ENCODE data around the gene MBP. TPM values are rescaled to one million over a fixed set of nuclear protein-coding genes. Genes with fewer than 3 reads are reported as not detected.

MBP gene
- total and polyA plus RNA-seq, 3 experiments from 2014 or later: 59.5 to 196 (median 60.0) TPM

- ChIA-PET POLR2A (interaction anchor here (0.9 kb wide), 1 partner anchor 11 kb away, joined by 4 read pairs; no protein-coding TSS in a partner anchor), CTCF (interaction anchor here (0.7 to 6.5 kb wide), 2 partner anchors 12 kb away, joined by 3 to 56 read pairs; partner anchors contain the start of gene MBP)
- Histone ChIP-seq H3K36me3 (ENCODE audit: insufficient read depth, low read length) (peaks cover 4% of the 10 kb centered on the region), H3K27ac (ENCODE audit: low read depth, low read length) (no peak overlapping the region), H3K4me3 (ENCODE audit: low read length) (no peak overlapping the region), H3K27me3 (ENCODE audit: insufficient read depth, low read length, poor library complexity, severe bottlenecking) (no peaks in the 10 kb centered on the region), H3K9me3 (ENCODE audit: low read length) (no peaks in the 10 kb centered on the region), H3K4me1 (ENCODE audit: insufficient read depth, low read length) (peaks cover 85% of the 10 kb centered on the region)
- no peak for DNase-seq
- Mint-ChIP-seq H3K27ac (peak overlapping the region in 6 of 8 donors; percentile 12 to 96 (median 80)), H3K27me3 (no peaks in the 10 kb centered on the region), H3K4me1 (peaks cover 80 to 92% (median 91%) of the 10 kb centered on the region in 3 donors), H3K36me3 (peaks cover 0 to 65% (median 9%) of the 10 kb centered on the region in 3 donors), H3K4me3 (peak overlapping the region in 2 of 7 donors; percentile 11 to 38), H3K9me3 (no peaks in the 10 kb centered on the region)
Observed at GRCh38 chr18:77119851-77120491, 12.6 kb downstream of the MBP start.

DNA sequence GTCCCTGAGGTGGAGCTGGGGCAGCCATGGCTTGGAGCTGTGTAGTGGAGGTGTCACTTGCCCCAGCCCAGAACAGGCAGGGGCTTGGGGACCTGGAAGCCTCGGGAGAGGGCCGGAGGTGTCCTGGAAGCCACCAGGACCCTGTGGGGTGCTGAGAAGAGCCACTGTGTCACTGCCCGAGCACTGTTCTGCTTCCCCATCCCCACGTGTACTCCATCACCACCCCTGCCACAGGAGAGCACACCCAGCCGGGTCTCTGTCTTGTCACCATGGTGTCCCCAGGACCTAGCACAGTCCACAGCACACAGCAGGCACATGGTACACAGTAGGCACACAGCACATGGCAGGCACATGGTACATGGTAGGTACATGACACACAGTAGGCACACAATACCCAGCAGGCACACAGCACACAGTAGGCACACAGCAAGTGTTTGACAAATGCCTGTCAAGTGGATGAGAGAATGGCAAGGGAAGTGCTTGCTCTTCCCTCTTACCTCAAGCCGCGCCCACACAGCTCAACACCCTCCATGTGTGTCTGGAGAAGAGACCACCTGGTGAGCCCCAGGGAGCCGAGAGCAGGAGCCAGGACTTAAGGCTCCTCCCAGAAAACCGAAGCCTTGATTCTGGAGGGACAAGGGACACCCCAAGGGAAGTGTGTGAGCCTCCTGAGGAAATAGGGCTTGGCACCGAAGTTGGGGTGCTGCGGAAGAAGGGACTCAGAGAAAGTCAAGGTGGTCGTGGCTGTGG is 13.3 kb downstream of the MBP start:
- H3K4me1 ChIP-seq (ENCODE audit: insufficient read depth, low read length): peaks cover 85% of the 10 kb centered on the region

DNA sequence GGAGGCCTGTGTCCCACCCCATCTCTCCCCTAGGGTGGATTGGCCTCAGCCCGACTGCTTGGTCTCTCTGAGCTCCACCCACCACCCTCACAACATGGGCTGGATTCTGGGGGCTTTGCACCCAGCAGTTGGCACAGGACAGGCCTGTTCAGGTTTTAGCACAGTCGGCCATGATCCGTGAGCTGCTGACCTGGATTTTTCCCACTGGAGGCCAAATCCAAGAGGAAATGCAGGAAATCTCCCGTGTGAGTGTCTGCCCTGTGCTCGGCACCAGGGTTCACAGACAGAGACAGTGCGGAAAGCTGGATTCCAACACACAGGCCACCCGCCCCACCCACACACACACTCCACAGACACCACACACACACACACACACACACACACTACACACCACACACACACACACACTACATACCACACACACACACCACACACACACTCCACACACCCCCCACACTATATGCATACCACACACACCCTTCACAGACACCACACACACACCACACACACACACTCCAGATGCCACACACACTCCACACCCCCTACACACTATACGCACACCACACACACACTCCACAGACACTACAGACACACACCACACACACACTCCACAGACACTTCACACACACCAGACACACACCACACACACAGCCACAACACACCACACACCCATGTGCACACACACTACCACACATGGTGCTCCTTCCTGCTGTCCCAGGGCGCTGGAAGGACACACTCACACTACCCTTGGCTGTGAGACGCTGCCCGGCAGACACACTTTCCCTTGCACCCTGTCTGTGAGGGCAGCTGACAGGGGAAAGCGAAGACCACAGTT is 14.1 kb downstream of the MBP start:
- no peaks in the 10 kb centered on the region for H3K27me3 Mint-ChIP-seq
- peaks cover 4% of the 10 kb centered on the region for H3K36me3 ChIP-seq (ENCODE audit: insufficient read depth, low read length)
- H3K27ac ChIP-seq (ENCODE audit: low read depth, low read length): no peak overlapping the region
- H3K4me3 Mint-ChIP-seq: peak overlapping the region in 6 of 7 donors; percentile 2 to 78 (median 36)
- H3K9me3 Mint-ChIP-seq: no peaks in the 10 kb centered on the region
- no peak overlapping the region for H3K4me3 ChIP-seq (ENCODE audit: low read length)
- ChIA-PET CTCF (interaction anchor here (6.5 kb wide), 1 partner anchor 11 kb away, joined by 56 read pairs; no protein-coding TSS in a partner anchor), POLR2A (no interaction called here)
- peaks cover 80 to 92% (median 91%) of the 10 kb centered on the region in 3 donors for H3K4me1 Mint-ChIP-seq
- H3K27ac Mint-ChIP-seq: peak overlapping the region; percentile 67 to 92 (median 86)
- no peak for DNase-seq
- no peaks in the 10 kb centered on the region for H3K27me3 ChIP-seq (ENCODE audit: insufficient read depth, low read length, poor library complexity, severe bottlenecking)
- peaks cover 84% of the 10 kb centered on the region for H3K4me1 ChIP-seq (ENCODE audit: insufficient read depth, low read length)
- H3K9me3 ChIP-seq (ENCODE audit: low read length): no peaks in the 10 kb centered on the region
- peaks cover 0 to 73% (median 9%) of the 10 kb centered on the region in 3 donors for H3K36me3 Mint-ChIP-seq

More for the DNA sequence above, 13.3 kb downstream of the MBP start:
- no peaks in the 10 kb centered on the region for H3K9me3 Mint-ChIP-seq
- no peak for DNase-seq
- H3K9me3 ChIP-seq (ENCODE audit: low read length): no peaks in the 10 kb centered on the region
- H3K4me3 Mint-ChIP-seq: peak overlapping the region in 3 of 7 donors; percentile 38 to 65 (median 45)
- peaks cover 80 to 92% (median 91%) of the 10 kb centered on the region in 3 donors for H3K4me1 Mint-ChIP-seq
- H3K27ac Mint-ChIP-seq: peak overlapping the region; percentile 79 to 91 (median 83)
- peaks cover 0 to 70% (median 9%) of the 10 kb centered on the region in 3 donors for H3K36me3 Mint-ChIP-seq
- H3K27me3 Mint-ChIP-seq: no peaks in the 10 kb centered on the region
- no peak overlapping the region for H3K27ac ChIP-seq (ENCODE audit: low read depth, low read length)
- peaks cover 4% of the 10 kb centered on the region for H3K36me3 ChIP-seq (ENCODE audit: insufficient read depth, low read length)
- ChIA-PET CTCF (interaction anchor here (6.5 kb wide), 1 partner anchor 11 kb away, joined by 56 read pairs; no protein-coding TSS in a partner anchor), POLR2A (no interaction called here)
- no peak overlapping the region for H3K4me3 ChIP-seq (ENCODE audit: low read length)
- H3K27me3 ChIP-seq (ENCODE audit: insufficient read depth, low read length, poor library complexity, severe bottlenecking): no peaks in the 10 kb centered on the region

- Mint-ChIP-seq H3K27me3 (no peaks in the 10 kb centered on the region), H3K4me3 (peak overlapping the region in 3 of 7 donors; percentile 30 to 37 (median 34)), H3K4me1 (peaks cover 77 to 91% (median 90%) of the 10 kb centered on the region in 3 donors), H3K36me3 (peaks cover 0 to 73% (median 14%) of the 10 kb centered on the region in 3 donors), H3K27ac (peak overlapping the region; percentile 50 to 91 (median 87)), H3K9me3 (no peaks in the 10 kb centered on the region)
- H3K9me3 ChIP-seq (ENCODE audit: low read length): no peaks in the 10 kb centered on the region
- POLR2A ChIA-PET: no interaction called here
- no peak overlapping the region for H3K4me3 ChIP-seq (ENCODE audit: low read length)
- no peak overlapping the region for H3K27ac ChIP-seq (ENCODE audit: low read depth, low read length)
- H3K36me3 ChIP-seq (ENCODE audit: insufficient read depth, low read length): no peaks in the 10 kb centered on the region
- peaks cover 67% of the 10 kb centered on the region for H3K4me1 ChIP-seq (ENCODE audit: insufficient read depth, low read length)
- CTCF ChIA-PET: interaction anchor here (1.4 to 1.9 kb wide), 2 partner anchors 11 to 14 kb away, joined by 4 read pairs; no protein-coding TSS in a partner anchor
- no peak for DNase-seq
- H3K27me3 ChIP-seq (ENCODE audit: insufficient read depth, low read length, poor library complexity, severe bottlenecking): no peaks in the 10 kb centered on the region
Observed at GRCh38 chr18:77116201-77117080, 16.1 kb downstream of the MBP start.

DNA sequence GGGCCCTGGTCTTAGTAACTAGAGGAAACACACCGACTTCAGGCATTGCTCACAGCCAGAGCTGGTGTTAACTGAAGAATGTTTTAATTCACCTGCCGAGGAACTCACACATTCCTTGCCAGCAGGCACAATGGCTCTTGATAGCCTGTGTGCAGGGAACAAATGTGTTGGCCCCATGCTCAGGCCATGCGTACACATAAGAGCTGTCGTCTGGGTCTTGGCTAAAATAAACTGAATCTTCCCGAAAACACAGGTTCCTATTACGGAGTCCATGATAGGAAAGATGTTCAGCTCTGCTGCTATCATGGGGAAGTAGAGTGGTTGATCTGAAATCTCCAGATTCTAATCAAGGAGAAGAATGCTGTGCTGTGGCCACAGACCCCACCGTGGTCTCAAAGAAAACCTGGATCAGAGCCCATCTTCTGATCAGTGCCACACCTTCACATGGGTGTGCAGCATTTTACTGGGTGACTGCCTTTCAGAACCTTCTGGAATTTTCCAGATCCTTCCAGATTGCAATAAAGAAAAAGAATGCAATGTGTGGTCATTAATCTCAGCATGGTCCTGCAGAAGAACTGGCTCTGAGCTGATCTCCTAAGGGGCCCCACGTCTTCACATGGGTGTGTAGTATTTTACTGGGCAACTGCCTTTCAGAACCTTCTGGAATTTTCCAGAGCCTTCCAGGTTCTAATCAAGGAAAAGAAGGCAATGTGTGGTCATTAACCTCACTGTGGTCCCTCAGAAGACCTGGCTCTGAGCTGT is 17.2 kb downstream of the MBP start:
- no peaks in the 10 kb centered on the region for H3K9me3 ChIP-seq (ENCODE audit: low read length)
- Mint-ChIP-seq H3K36me3 (peaks cover 0 to 75% (median 11%) of the 10 kb centered on the region in 3 donors), H3K4me1 (peaks cover 74 to 90% (median 89%) of the 10 kb centered on the region in 3 donors), H3K27ac (peak overlapping the region; percentile 78 to 93 (median 88)), H3K27me3 (no peaks in the 10 kb centered on the region), H3K9me3 (no peaks in the 10 kb centered on the region), H3K4me3 (peak overlapping the region in 6 of 7 donors; percentile 5 to 78 (median 34))
- peaks cover 5% of the 10 kb centered on the region for H3K36me3 ChIP-seq (ENCODE audit: insufficient read depth, low read length)
- ChIA-PET CTCF (interaction anchor here (1.4 to 3.2 kb wide), 4 partner anchors 9 to 17 kb away, joined by 4 to 11 read pairs (median 5); partner anchors contain the start of gene MBP), POLR2A (interaction anchor here (1.4 to 1.8 kb wide), 2 partner anchors 8 to 14 kb away, joined by 3 to 8 read pairs; no protein-coding TSS in a partner anchor)
- H3K27ac ChIP-seq (ENCODE audit: low read depth, low read length): no peak overlapping the region
- H3K4me1 ChIP-seq (ENCODE audit: insufficient read depth, low read length): peaks cover 67% of the 10 kb centered on the region
- no peak for DNase-seq
- no peaks in the 10 kb centered on the region for H3K27me3 ChIP-seq (ENCODE audit: insufficient read depth, low read length, poor library complexity, severe bottlenecking)
- no peak overlapping the region for H3K4me3 ChIP-seq (ENCODE audit: low read length)

DNA sequence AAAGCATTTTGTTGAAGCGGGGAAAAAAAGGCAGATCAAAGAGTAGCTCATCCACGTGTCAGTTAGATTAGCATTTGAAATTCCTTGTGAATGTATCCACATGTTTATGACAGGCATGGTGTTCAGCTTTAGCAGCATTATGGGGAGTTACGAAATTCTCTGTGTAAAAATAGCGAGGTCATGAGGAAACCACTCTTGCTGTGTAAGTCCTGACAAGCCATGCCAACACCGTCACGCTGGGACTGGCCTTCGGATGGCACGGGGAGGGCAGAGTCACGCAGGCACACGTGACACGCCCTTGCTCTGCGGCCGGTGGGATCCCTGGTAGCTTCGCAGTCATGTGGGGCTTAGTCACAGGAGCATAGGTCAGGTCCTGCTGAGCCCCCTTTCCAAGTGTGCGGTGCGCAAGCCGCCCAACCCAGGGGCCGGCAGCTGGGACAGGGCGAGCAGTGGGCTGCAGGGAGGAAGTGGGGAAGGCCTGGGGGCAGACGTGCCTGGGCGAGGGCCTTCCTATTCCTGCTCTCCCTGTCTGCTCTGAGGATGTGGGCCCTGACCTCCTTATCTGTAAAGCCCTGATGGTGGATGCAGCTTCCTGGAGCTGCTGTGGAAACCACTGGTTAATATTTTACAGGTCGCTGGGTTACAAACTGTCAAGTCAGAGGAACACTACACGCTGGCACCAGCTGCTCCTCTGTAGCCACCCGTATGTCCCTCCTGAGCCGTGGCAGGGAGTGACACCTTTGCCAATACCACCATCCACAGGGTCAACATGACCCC is 18.0 kb downstream of the MBP start:
- Histone ChIP-seq H3K4me3 (ENCODE audit: low read length) (no peak overlapping the region), H3K36me3 (ENCODE audit: insufficient read depth, low read length) (peaks cover 5% of the 10 kb centered on the region), H3K9me3 (ENCODE audit: low read length) (no peaks in the 10 kb centered on the region), H3K4me1 (ENCODE audit: insufficient read depth, low read length) (peaks cover 59% of the 10 kb centered on the region), H3K27ac (ENCODE audit: low read depth, low read length) (no peak overlapping the region), H3K27me3 (ENCODE audit: insufficient read depth, low read length, poor library complexity, severe bottlenecking) (no peaks in the 10 kb centered on the region)
- Mint-ChIP-seq H3K9me3 (no peaks in the 10 kb centered on the region), H3K4me3 (peak overlapping the region in 6 of 7 donors; percentile 5 to 78 (median 34)), H3K36me3 (peaks cover 0 to 76% (median 14%) of the 10 kb centered on the region in 3 donors), H3K4me1 (peaks cover 75 to 93% (median 89%) of the 10 kb centered on the region in 3 donors), H3K27me3 (no peaks in the 10 kb centered on the region), H3K27ac (peak overlapping the region; percentile 64 to 95 (median 88))
- ChIA-PET POLR2A (interaction anchor here (1.4 to 1.8 kb wide), 2 partner anchors 9 to 15 kb away, joined by 3 to 8 read pairs; no protein-coding TSS in a partner anchor), CTCF (interaction anchor here (1.6 to 3.2 kb wide), 3 partner anchors 9 to 18 kb away, joined by 4 to 11 read pairs (median 6); partner anchors contain the start of gene MBP)
- peak in 1 of 5 donors; percentile 34 for DNase-seq

Data from CD8-positive, alpha-beta memory T cell (primary cell).